GM23338 (cell line): Measurements from ENCODE around the gene ABCA1. TPM values are rescaled to one million over a fixed set of nuclear protein-coding genes. Genes with fewer than 3 reads are reported as not detected.
A peak's percentile ranks its signal among the peaks of the same experiment; 100 is the strongest.

ENCODE experiments used
- ATAC-seq: fragments of 200-7000 bp; cut with Tn5 transposase; 3 replicates; pipeline ENCODE4 v1.9.1; 2020
- DNase-seq: peaks from one replicate; pipeline ENCODE4 v3.0.0-alpha.2; 2015; ENCODE audit warnings: low spot score
- H2AFZ ChIP-seq: fragments of 200-600 bp; sonication (generic); 2 replicates; pipeline ENCODE4 v1.8.0; 2016; ENCODE audit warnings: antibody characterized with exemption, mild to moderate bottlenecking, moderate library complexity
- H3F3A ChIP-seq: fragments of 200-600 bp; sonication (generic); replicated peaks from 2 replicates; pipeline ENCODE4 v1.8.0; 2017; ENCODE audit warnings: antibody characterized with exemption, mixed run types, low read depth
- H3K27ac ChIP-seq: fragments of 200-600 bp; sonication (generic); 2 replicates; pipeline ENCODE4 v1.6.1; 2016; ENCODE audit warnings: low read depth
- H3K27me3 ChIP-seq: fragments of 200-600 bp; sonication (generic); 2 replicates; pipeline ENCODE4 v1.8.0; 2016; ENCODE audit warnings: mild to moderate bottlenecking, mixed run types, moderate library complexity; ENCODE audit not compliant: insufficient read depth
- H3K36me3 ChIP-seq: fragments of 200-600 bp; sonication (generic); 2 replicates; pipeline ENCODE4 v1.8.0; 2016; ENCODE audit warnings: mild to moderate bottlenecking; ENCODE audit not compliant: insufficient read depth
- H3K4me1 ChIP-seq: fragments of 200-600 bp; sonication (generic); 2 replicates; pipeline ENCODE4 v1.8.0; 2016; ENCODE audit warnings: mild to moderate bottlenecking, moderate library complexity; ENCODE audit not compliant: insufficient read depth
- H3K4me2 ChIP-seq: fragments of 200-600 bp; sonication (generic); 2 replicates; pipeline ENCODE4 v1.7.1; 2017; ENCODE audit warnings: mixed run types
- H3K4me3 ChIP-seq: fragments of 200-600 bp; sonication (generic); 2 replicates; pipeline ENCODE4 v1.6.1; 2016; ENCODE audit warnings: mixed run types
- H3K79me2 ChIP-seq: fragments of 200-600 bp; sonication (generic); replicated peaks from 2 replicates; pipeline ENCODE4 v1.8.0; 2017; ENCODE audit warnings: mild to moderate bottlenecking; ENCODE audit not compliant: insufficient read depth
- H3K9me2 ChIP-seq: fragments of 200-600 bp; sonication (generic); 2 replicates; pipeline ENCODE4 v1.8.0; 2017; ENCODE audit not compliant: insufficient read depth
- H4K20me1 ChIP-seq: fragments of 200-600 bp; sonication (generic); replicated peaks from 2 replicates; pipeline ENCODE4 v1.8.0; 2017; ENCODE audit warnings: mild to moderate bottlenecking; ENCODE audit not compliant: insufficient read depth
- H3K27ac Mint-ChIP-seq: 2 replicates; pipeline ENCODE4 v1.8.0; 2020; ENCODE audit warnings: inconsistent platforms, mild to moderate bottlenecking, moderate library complexity, mixed read lengths
- H3K27me3 Mint-ChIP-seq: 3 replicates; pipeline ENCODE4 v1.8.0; 2022; ENCODE audit warnings: low read depth, mild to moderate bottlenecking, moderate library complexity, mixed read lengths, inconsistent platforms; ENCODE audit not compliant: insufficient read depth, poor library complexity
- H3K36me3 Mint-ChIP-seq: 3 replicates; pipeline ENCODE4 v1.8.0; 2021; ENCODE audit warnings: low read depth, mild to moderate bottlenecking, inconsistent platforms, moderate library complexity, mixed read lengths
- H3K4me1 Mint-ChIP-seq: 3 replicates; pipeline ENCODE4 v1.8.0; 2020; ENCODE audit warnings: mild to moderate bottlenecking, inconsistent platforms, mixed read lengths
- H3K4me3 Mint-ChIP-seq: 3 replicates; pipeline ENCODE4 v1.8.0; 2021; ENCODE audit warnings: moderate library complexity, mild to moderate bottlenecking, inconsistent platforms, mixed read lengths
- H3K9me3 Mint-ChIP-seq: 3 replicates; pipeline ENCODE4 v1.8.0; 2020; ENCODE audit warnings: moderate library complexity, mild to moderate bottlenecking, inconsistent platforms, mixed read lengths
- CREB1 ChIP-seq: fragments of 250-450 bp; sonication (Bioruptor Pico); IDR thresholded peaks from 2 replicates; pipeline ENCODE4 v1.5.0; 2020; ENCODE audit warnings: low read depth, mild to moderate bottlenecking, moderate library complexity
- CTCF ChIP-seq, 2 experiments: fragments of 200-600 bp in 1 of 2; sonication (generic) in 1 of 2; conservative IDR thresholded peaks; 2 replicates each; pipeline versions ENCODE4 v1.5.1 to v1.6.1; 2016 to 2017; ENCODE audit warnings: antibody characterized with exemption in 2 of 2, low read depth in 2 of 2, mild to moderate bottlenecking in 2 of 2, moderate library complexity in 1 of 2
- EZH2 ChIP-seq: fragments of 200-600 bp; sonication (generic); IDR thresholded peaks from one replicate; pipeline ENCODE4 v1.8.0; 2017; ENCODE audit warnings: antibody characterized with exemption, mild to moderate bottlenecking, low read depth; ENCODE audit not compliant: unreplicated experiment
- EZH2phosphoT487 ChIP-seq: fragments of 200-600 bp; sonication (generic); IDR thresholded peaks from one replicate; pipeline ENCODE4 v1.8.1; 2018; ENCODE audit warnings: antibody characterized with exemption; ENCODE audit not compliant: unreplicated experiment
- JUNB ChIP-seq: IDR thresholded peaks from one replicate; pipeline ENCODE4 v1.6.1; 2016; ENCODE audit warnings: antibody characterized with exemption; ENCODE audit not compliant: unreplicated experiment
- NANOG ChIP-seq: IDR thresholded peaks from 2 replicates; pipeline ENCODE4 v1.6.1; 2016; ENCODE audit warnings: antibody characterized with exemption, borderline replicate concordance
- STAT1 ChIP-seq: IDR thresholded peaks from one replicate; pipeline ENCODE4 v1.6.1; 2016; ENCODE audit warnings: antibody characterized with exemption; ENCODE audit not compliant: unreplicated experiment
- polyA plus RNA-seq: library from polyadenylated mRNA; unstranded; fragments of >200 nt; fragmentation: Nextera tagmentation; extraction: Ambion mirVana; gene quantifications from 2 replicates; pipeline ENCODE4 v1.2.1, GENCODE V29; 2016
- total RNA-seq: library from RNA; depleted of rRNA; stranded (reverse); fragments of >200 nt; shearing (Covaris generic); gene quantifications from 2 replicates; pipeline ENCODE4 v1.2.3, GENCODE V29; 2014
- TF ChIP-seq, protein P1 (sequence below): IDR thresholded peaks from one replicate; pipeline ENCODE4 v1.6.1; 2018; ENCODE audit warnings: antibody characterized with exemption; ENCODE audit not compliant: unreplicated experiment
- TF ChIP-seq, protein P2 (sequence below): fragments of 250-450 bp; sonication (Bioruptor Pico); IDR thresholded peaks from 2 replicates; pipeline ENCODE4 v1.5.0; 2020; ENCODE audit warnings: mild to moderate bottlenecking, moderate library complexity
- TF ChIP-seq, protein P3 (sequence below): IDR thresholded peaks from 2 replicates; pipeline ENCODE4 v1.6.1; 2016; ENCODE audit warnings: antibody characterized with exemption

The ABCA1 gene
- total and polyA plus RNA-seq, 2 experiments from 2014 or later, result 1.4 to 2.8 TPM

- TF ChIP-seq JUNB (no peak), CTCF (conservative IDR thresholded peaks at IDR 0.05; ENCODE audit: low read depth in 2 of 2) (no peak), EZH2 (no peak), CREB1 (no peak), EZH2phosphoT487 (no peak)
- TF ChIP-seq, protein P1, sequence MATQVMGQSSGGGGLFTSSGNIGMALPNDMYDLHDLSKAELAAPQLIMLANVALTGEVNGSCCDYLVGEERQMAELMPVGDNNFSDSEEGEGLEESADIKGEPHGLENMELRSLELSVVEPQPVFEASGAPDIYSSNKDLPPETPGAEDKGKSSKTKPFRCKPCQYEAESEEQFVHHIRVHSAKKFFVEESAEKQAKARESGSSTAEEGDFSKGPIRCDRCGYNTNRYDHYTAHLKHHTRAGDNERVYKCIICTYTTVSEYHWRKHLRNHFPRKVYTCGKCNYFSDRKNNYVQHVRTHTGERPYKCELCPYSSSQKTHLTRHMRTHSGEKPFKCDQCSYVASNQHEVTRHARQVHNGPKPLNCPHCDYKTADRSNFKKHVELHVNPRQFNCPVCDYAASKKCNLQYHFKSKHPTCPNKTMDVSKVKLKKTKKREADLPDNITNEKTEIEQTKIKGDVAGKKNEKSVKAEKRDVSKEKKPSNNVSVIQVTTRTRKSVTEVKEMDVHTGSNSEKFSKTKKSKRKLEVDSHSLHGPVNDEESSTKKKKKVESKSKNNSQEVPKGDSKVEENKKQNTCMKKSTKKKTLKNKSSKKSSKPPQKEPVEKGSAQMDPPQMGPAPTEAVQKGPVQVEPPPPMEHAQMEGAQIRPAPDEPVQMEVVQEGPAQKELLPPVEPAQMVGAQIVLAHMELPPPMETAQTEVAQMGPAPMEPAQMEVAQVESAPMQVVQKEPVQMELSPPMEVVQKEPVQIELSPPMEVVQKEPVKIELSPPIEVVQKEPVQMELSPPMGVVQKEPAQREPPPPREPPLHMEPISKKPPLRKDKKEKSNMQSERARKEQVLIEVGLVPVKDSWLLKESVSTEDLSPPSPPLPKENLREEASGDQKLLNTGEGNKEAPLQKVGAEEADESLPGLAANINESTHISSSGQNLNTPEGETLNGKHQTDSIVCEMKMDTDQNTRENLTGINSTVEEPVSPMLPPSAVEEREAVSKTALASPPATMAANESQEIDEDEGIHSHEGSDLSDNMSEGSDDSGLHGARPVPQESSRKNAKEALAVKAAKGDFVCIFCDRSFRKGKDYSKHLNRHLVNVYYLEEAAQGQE, result no peak
These were observed 161.9 kb downstream of the ABCA1 start (continued) for GRCh38 chr9:104766025-104766424.

- Histone ChIP-seq H3K4me3 (0 out of 2 replicates have a peak overlapping the region, but pooled peaks have one; percentile 78), H3K9me2 (no peaks in the 10 kb centered on the region), H3K4me2 (peak overlapping the region; percentile 83; the same call in 1 of the 2 replicates), H2AFZ (no peak overlapping the region), H3K27ac (no peak overlapping the region), H3K36me3 (no peaks in the 10 kb centered on the region), H3K4me1 (no peaks in the 10 kb centered on the region), H4K20me1 (no peaks in the 10 kb centered on the region), H3F3A (no peaks in the 10 kb centered on the region), H3K27me3 (peaks cover 16% of the 10 kb centered on the region), H3K79me2 (no peaks in the 10 kb centered on the region)
- Mint-ChIP-seq H3K4me1 (no peaks in the 10 kb centered on the region), H3K27me3 (peaks cover 12% of the 10 kb centered on the region), H3K9me3 (0 out of 3 replicates have a peak, but pooled peaks cover 4% of the 10 kb centered on the region), H3K4me3 (peak overlapping the region; percentile 85; the same call in 1 of the 3 replicates), H3K27ac (no peak overlapping the region), H3K36me3 (no peaks in the 10 kb centered on the region)
- DNase-seq, result no peak
- no peak for ATAC-seq
- TF ChIP-seq, protein P2, sequence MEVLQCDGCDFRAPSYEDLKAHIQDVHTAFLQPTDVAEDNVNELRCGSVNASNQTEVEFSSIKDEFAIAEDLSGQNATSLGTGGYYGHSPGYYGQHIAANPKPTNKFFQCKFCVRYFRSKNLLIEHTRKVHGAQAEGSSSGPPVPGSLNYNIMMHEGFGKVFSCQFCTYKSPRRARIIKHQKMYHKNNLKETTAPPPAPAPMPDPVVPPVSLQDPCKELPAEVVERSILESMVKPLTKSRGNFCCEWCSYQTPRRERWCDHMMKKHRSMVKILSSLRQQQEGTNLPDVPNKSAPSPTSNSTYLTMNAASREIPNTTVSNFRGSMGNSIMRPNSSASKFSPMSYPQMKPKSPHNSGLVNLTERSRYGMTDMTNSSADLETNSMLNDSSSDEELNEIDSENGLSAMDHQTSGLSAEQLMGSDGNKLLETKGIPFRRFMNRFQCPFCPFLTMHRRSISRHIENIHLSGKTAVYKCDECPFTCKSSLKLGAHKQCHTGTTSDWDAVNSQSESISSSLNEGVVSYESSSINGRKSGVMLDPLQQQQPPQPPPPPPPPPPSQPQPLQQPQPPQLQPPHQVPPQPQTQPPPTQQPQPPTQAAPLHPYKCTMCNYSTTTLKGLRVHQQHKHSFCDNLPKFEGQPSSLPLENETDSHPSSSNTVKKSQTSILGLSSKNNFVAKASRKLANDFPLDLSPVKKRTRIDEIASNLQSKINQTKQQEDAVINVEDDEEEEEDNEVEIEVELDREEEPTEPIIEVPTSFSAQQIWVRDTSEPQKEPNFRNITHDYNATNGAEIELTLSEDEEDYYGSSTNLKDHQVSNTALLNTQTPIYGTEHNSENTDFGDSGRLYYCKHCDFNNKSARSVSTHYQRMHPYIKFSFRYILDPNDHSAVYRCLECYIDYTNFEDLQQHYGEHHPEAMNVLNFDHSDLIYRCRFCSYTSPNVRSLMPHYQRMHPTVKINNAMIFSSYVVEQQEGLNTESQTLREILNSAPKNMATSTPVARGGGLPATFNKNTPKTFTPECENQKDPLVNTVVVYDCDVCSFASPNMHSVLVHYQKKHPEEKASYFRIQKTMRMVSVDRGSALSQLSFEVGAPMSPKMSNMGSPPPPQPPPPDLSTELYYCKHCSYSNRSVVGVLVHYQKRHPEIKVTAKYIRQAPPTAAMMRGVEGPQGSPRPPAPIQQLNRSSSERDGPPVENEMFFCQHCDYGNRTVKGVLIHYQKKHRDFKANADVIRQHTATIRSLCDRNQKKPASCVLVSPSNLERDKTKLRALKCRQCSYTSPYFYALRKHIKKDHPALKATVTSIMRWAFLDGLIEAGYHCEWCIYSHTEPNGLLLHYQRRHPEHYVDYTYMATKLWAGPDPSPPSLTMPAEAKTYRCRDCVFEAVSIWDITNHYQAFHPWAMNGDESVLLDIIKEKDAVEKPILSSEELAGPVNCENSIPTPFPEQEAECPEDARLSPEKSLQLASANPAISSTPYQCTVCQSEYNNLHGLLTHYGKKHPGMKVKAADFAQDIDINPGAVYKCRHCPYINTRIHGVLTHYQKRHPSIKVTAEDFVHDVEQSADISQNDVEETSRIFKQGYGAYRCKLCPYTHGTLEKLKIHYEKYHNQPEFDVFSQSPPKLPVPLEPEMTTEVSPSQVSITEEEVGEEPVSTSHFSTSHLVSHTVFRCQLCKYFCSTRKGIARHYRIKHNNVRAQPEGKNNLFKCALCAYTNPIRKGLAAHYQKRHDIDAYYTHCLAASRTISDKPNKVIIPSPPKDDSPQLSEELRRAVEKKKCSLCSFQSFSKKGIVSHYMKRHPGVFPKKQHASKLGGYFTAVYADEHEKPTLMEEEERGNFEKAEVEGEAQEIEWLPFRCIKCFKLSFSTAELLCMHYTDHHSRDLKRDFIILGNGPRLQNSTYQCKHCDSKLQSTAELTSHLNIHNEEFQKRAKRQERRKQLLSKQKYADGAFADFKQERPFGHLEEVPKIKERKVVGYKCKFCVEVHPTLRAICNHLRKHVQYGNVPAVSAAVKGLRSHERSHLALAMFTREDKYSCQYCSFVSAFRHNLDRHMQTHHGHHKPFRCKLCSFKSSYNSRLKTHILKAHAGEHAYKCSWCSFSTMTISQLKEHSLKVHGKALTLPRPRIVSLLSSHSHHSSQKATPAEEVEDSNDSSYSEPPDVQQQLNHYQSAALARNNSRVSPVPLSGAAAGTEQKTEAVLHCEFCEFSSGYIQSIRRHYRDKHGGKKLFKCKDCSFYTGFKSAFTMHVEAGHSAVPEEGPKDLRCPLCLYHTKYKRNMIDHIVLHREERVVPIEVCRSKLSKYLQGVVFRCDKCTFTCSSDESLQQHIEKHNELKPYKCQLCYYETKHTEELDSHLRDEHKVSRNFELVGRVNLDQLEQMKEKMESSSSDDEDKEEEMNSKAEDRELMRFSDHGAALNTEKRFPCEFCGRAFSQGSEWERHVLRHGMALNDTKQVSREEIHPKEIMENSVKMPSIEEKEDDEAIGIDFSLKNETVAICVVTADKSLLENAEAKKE (CRISPR knock-in tag), result no peak
- TF ChIP-seq NANOG (no peak), CTCF (conservative IDR thresholded peaks at IDR 0.05; ENCODE audit: low read depth in 2 of 2) (no peak), EZH2 (no peak), STAT1 (no peak)
- TF ChIP-seq, protein P3, sequence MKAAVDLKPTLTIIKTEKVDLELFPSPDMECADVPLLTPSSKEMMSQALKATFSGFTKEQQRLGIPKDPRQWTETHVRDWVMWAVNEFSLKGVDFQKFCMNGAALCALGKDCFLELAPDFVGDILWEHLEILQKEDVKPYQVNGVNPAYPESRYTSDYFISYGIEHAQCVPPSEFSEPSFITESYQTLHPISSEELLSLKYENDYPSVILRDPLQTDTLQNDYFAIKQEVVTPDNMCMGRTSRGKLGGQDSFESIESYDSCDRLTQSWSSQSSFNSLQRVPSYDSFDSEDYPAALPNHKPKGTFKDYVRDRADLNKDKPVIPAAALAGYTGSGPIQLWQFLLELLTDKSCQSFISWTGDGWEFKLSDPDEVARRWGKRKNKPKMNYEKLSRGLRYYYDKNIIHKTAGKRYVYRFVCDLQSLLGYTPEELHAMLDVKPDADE, result no peak
These were observed 162.8 kb downstream of the ABCA1 start for GRCh38 chr9:104765138-104765537.
